Thyroid gland (tissue), 4 donors: Measurements from ENCODE around the gene PIP4K2B.

Source experiments
- POLR2A ChIP-seq, 2 donors: fragments of 450-650 bp; IDR thresholded peaks; one replicate each; pipeline ENCODE4 v1.6.1; 2017; ENCODE audit warnings: antibody characterized with exemption in 2 of 2, mild to moderate bottlenecking in 2 of 2, moderate library complexity in 1 of 2
- TF ChIP-seq, protein P1 (sequence below), 6 experiments: fragments of 200-600 bp in 3 of 6; fragments of 450-650 bp in 3 of 6; sonication (generic) in 3 of 6; IDR thresholded peaks; one replicate each; pipeline ENCODE4 v1.5.1; 2016 to 2019; ENCODE audit warnings: antibody characterized with exemption in 6 of 6, mild to moderate bottlenecking in 2 of 6, inconsistent platforms in 1 of 6, moderate library complexity in 1 of 6

DNA sequence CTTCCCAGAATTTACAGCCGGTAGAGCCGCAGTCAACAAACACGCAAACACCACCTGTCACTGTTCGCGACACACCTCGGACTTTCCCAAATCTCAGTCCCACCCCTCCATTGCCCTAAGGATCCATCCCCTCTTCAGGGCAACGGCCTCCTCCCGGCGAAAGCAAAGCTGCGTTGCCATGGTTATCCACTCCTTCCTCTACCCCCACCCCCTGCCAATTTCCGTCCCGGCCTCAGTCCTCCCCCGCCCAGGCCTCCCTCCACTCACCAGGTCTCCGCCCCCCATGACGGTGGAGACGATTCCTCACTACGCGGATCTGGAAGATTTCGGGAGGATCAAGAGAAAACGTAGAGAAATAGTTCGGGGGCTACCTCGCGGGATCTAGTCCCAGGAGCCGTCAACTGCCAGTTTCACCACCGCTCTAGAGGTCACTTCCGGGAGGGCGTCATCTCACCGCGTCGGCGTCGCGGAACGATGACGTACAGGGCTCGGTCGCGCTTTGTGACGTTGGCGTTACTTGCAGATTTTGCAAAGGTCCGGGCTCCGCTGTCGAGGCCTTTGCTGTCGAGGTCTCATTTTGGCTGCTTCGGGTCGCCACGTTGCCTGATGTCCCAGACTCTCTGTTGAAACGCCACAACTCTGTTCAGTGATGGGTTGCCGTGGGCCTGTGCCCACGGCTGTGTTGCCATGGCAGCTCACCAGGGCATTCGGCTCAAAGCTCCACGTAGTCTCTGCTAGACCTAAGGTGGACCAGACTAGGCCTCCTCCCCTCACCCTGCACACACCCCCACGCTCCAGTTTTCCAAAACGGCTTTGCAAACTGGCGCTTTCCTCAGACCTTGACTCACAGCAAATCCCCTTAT, 25.8 kb upstream of the PIP4K2B start, which contains the start of gene CWC25:
- TF ChIP-seq, protein P1, sequence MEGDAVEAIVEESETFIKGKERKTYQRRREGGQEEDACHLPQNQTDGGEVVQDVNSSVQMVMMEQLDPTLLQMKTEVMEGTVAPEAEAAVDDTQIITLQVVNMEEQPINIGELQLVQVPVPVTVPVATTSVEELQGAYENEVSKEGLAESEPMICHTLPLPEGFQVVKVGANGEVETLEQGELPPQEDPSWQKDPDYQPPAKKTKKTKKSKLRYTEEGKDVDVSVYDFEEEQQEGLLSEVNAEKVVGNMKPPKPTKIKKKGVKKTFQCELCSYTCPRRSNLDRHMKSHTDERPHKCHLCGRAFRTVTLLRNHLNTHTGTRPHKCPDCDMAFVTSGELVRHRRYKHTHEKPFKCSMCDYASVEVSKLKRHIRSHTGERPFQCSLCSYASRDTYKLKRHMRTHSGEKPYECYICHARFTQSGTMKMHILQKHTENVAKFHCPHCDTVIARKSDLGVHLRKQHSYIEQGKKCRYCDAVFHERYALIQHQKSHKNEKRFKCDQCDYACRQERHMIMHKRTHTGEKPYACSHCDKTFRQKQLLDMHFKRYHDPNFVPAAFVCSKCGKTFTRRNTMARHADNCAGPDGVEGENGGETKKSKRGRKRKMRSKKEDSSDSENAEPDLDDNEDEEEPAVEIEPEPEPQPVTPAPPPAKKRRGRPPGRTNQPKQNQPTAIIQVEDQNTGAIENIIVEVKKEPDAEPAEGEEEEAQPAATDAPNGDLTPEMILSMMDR (IDR thresholded peaks at IDR 0.05) = peak in 1 of 6 experiments; percentile 10
- peak in 1 of 2 donors; percentile 90 for TF ChIP-seq POLR2A (IDR thresholded peaks at IDR 0.05)
